Cardiac fibroblast (primary cell): ENCODE results near the gene EVA1A.

Experiments
- DNase-seq, 2 donors: peaks; one replicate each; pipeline versions ENCODE4 v3.0.0 to v3.0.0-alpha.2; 2010; ENCODE audit warnings: low read depth in 2 of 2
- H3K4me3 ChIP-seq, 2 donors: replicated peaks in 1 of 2; 1 replicate in 1 of 2; 2 replicates in 1 of 2; pipeline ENCODE4 v1.5.1; 2011; ENCODE audit warnings: low read depth in 2 of 2, low read length in 2 of 2, mild to moderate bottlenecking in 2 of 2, moderate library complexity in 1 of 2
- TF ChIP-seq, protein P1 (sequence below): IDR thresholded peaks from one replicate; pipeline ENCODE4 v1.5.1; 2011; ENCODE audit warnings: low read depth, mild to moderate bottlenecking, low read length, inconsistent platforms

Gene EVA1A

GRCh38 chr2:75570948-75571729 is 10.4 kb upstream of the EVA1A start:
- DNase-seq = peak in 1 of 2 donors; percentile 52
- TF ChIP-seq, protein P1, sequence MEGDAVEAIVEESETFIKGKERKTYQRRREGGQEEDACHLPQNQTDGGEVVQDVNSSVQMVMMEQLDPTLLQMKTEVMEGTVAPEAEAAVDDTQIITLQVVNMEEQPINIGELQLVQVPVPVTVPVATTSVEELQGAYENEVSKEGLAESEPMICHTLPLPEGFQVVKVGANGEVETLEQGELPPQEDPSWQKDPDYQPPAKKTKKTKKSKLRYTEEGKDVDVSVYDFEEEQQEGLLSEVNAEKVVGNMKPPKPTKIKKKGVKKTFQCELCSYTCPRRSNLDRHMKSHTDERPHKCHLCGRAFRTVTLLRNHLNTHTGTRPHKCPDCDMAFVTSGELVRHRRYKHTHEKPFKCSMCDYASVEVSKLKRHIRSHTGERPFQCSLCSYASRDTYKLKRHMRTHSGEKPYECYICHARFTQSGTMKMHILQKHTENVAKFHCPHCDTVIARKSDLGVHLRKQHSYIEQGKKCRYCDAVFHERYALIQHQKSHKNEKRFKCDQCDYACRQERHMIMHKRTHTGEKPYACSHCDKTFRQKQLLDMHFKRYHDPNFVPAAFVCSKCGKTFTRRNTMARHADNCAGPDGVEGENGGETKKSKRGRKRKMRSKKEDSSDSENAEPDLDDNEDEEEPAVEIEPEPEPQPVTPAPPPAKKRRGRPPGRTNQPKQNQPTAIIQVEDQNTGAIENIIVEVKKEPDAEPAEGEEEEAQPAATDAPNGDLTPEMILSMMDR = no peak
- no peak overlapping the region for H3K4me3 ChIP-seq

DNA sequence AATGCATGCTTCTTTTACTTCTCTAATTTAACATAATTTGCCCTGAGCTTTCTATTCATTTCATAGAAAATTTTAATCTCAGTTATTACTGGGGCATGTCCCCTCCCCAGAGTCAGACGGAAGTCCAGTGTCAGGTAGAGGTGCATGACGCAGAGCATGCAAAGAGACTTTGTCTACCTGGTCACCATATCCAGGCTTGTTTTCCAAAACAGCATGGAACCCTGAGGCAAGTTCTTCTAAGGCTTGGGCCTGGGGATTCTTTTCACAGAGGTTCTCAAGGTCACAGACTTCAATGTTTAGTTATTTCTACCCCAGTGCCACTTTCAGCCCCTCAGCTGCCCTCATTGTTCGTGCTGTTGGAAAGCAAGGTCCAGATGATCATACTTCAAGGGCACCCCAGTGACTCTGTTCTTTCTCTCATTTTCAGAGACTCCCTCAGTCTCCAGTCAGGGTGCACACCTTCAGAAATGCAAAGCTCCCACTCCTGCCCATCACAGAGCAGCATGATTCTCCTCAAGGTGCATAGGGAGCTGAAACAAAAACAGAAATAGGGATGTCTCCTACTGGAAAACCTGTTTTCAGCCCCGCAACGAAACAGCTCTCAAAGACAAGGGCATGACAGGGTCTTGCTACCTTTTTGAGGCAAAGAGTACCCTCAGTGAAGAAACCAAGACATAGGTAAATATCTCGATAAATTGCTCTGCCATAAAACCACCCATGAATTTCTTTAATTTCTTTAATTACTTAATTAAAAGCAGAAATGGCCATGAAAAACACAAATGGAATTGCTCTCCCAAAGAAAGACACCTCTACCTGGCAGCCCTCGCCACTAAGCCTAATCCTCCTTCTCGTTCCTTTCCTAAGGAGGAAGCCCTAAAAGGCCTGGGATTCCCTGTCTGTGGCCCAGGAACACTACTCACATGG is 9.5 kb upstream of the EVA1A start:
- TF ChIP-seq, protein P1 = no peak
- H3K4me3 ChIP-seq = no peak overlapping the region
- DNase-seq = no peak

GRCh38 chr2:75569546-75569945 is 8.8 kb upstream of the EVA1A start:
- no peak overlapping the region for H3K4me3 ChIP-seq
- DNase-seq = no peak
- TF ChIP-seq, protein P1 = no peak

GRCh38 chr2:75568174-75568573 is 7.4 kb upstream of the EVA1A start:
- DNase-seq = no peak
- H3K4me3 ChIP-seq = no peak overlapping the region
- TF ChIP-seq, protein P1 = no peak

- H3K4me3 ChIP-seq = no peak overlapping the region
- TF ChIP-seq, protein P1 = no peak
- peak in 1 of 2 donors; percentile 33 for DNase-seq
Measured at GRCh38 chr2:75565472-75566462, 5.0 kb upstream of the EVA1A start.

DNA sequence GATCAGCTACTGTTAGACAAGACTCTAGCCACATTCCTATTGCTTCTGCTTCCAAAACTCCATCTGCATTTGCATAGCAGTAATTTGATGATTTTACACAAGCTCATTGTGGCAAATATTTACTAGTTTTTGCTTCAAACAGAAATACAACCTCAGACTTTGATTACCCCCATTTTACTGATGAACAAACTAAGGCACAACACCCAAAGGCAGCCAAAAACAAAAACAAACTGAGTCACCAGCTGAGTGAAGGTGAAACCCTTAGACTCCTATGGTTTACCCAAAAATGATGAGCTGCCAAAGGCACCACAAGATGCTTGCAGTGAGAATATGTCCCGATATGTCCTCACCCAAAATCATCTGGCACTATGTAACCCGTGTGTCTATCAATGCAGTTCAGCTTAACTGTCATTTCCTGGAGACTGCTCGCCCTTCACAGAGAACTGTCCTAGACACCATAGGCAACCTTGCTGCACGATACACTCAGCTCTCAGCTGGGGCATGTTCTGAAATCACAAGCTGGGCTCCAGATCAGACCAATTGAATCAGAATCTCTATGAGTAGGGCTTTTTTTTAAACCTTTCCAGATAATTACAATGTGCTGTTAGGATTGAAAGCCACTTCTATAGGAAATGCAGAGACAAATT is 4.1 kb upstream of the EVA1A start:
- H3K4me3 ChIP-seq = no peak overlapping the region
- no peak for DNase-seq
- TF ChIP-seq, protein P1 = no peak
